Measurements from ENCODE around the gene PALB2. TPM values are rescaled to one million over a fixed set of nuclear protein-coding genes. Genes with fewer than 3 reads are reported as not detected.

The PALB2 gene
- total and polyA plus RNA-seq, 2 of the 13 experiments (the other 11 are each of a cell fraction or from before 2014, with no cell fraction given): 12.1 to 40.9 TPM

DNA sequence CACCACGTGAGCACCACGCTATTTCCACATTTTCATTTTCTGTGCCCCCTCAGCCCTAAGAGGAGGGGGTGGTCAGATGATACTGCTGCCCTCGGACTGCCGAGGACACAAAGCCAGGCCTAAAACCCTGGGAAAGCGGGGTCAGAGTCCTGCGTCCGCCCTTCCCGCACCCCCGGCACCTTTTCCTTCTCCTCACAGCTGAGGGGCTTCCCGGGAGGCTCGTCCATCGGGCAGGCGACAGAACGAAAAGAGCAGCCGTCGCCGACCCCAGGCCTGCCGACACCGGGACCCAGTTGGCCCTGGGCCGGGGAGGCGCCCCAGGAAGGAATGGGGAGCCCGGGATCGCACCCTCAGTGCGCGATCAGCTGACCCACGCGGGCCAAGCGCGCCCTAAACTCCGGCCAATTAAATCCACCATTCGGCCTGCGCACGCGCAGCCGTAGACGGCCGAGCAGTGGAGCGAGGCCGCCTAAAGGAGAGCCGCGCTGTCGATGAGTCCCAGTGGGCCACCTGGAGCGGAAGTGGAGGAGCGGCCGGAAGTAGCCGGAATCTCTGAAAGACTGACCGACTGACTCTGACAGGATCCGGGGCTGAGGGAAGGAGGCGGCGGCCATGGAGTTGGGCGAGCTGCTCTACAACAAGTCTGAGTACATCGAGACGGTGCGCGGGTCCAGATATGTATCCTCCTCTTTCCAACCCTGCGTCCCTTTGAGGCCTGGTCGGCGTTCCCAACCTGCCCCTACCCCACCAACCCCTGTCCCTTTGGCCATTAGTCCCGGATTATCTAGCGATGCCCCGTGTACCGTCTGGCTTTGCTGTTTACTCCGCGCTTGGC, at the start of gene PALB2, which contains the start of gene DCTN5 (continued):
- TF ChIP-seq ZNF318 (CRISPR knock-in tag; IDR thresholded peaks at IDR 0.05): peak; percentile 84; the same call in 1 of the 2 replicates
- TF ChIP-seq ZNF878 (CRISPR knock-in tag; IDR thresholded peaks at IDR 0.05): peak; percentile 96
- TF ChIP-seq CERS6 (CRISPR knock-in tag; IDR thresholded peaks at IDR 0.05): peak; percentile 64; the same call in 1 of the 2 replicates
- peak; percentile 48 for TF ChIP-seq ZBTB7A (CRISPR knock-in tag; IDR thresholded peaks at IDR 0.05)
- 0 out of 2 replicates have a peak, but pooled peaks have one; percentile 78 for TF ChIP-seq THRA (CRISPR knock-in tag; IDR thresholded peaks at IDR 0.05; ENCODE audit: borderline replicate concordance)
- 0 out of 2 replicates have a peak, but pooled peaks have one; percentile 71 for TF ChIP-seq DDIT3 (CRISPR knock-in tag; IDR thresholded peaks at IDR 0.05)
- TF ChIP-seq E2F5 (CRISPR knock-in tag; conservative IDR thresholded peaks at IDR 0.05): peak; percentile 91
- peak; percentile 93 for TF ChIP-seq TMF1 (CRISPR knock-in tag; IDR thresholded peaks at IDR 0.05; ENCODE audit: low read depth)
- peak; percentile 94 for TF ChIP-seq ZNF264 (CRISPR knock-in tag; IDR thresholded peaks at IDR 0.05)
- peak; percentile 95 for TF ChIP-seq DR1 (CRISPR knock-in tag; IDR thresholded peaks at IDR 0.05)
- TF ChIP-seq NFYC (CRISPR knock-in tag; IDR thresholded peaks at IDR 0.05): peak; percentile 98
- TF ChIP-seq FOXC1 (CRISPR knock-in tag; IDR thresholded peaks at IDR 0.05; ENCODE audit: borderline replicate concordance): no peak
- TF ChIP-seq ISX (CRISPR knock-in tag; conservative IDR thresholded peaks at IDR 0.05): peak; percentile 99
- TF ChIP-seq U2AF1 (optimal IDR thresholded peaks at IDR 0.05; ENCODE audit: low read depth, low read length): peak; percentile 92
- TF ChIP-seq CEBPB (IDR thresholded peaks at IDR 0.05; ENCODE audit: borderline replicate concordance, low read depth, low read length): no peak
- TF ChIP-seq ZBTB1 (CRISPR knock-in tag; IDR thresholded peaks at IDR 0.05; ENCODE audit: borderline replicate concordance): no peak
- peak; percentile 87; the same call in 1 of the 2 replicates for TF ChIP-seq ZNF589 (CRISPR knock-in tag; conservative IDR thresholded peaks at IDR 0.05)

All from HepG2 (cell line).